ENCODE data around the gene TNRC18.

The TNRC18 gene

GRCh38 chr7:5350174-5350463 lies 73.5 kb downstream of the TNRC18 start:
- TF ChIP-seq, protein P1, sequence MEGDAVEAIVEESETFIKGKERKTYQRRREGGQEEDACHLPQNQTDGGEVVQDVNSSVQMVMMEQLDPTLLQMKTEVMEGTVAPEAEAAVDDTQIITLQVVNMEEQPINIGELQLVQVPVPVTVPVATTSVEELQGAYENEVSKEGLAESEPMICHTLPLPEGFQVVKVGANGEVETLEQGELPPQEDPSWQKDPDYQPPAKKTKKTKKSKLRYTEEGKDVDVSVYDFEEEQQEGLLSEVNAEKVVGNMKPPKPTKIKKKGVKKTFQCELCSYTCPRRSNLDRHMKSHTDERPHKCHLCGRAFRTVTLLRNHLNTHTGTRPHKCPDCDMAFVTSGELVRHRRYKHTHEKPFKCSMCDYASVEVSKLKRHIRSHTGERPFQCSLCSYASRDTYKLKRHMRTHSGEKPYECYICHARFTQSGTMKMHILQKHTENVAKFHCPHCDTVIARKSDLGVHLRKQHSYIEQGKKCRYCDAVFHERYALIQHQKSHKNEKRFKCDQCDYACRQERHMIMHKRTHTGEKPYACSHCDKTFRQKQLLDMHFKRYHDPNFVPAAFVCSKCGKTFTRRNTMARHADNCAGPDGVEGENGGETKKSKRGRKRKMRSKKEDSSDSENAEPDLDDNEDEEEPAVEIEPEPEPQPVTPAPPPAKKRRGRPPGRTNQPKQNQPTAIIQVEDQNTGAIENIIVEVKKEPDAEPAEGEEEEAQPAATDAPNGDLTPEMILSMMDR (IDR thresholded peaks at IDR 0.05; ENCODE audit: borderline replicate concordance, extremely low read depth, low read length, poor library complexity, severe bottlenecking), result no peak
- TF ChIP-seq EZH2 (IDR thresholded peaks at IDR 0.05; ENCODE audit: borderline replicate concordance, low read depth, low read length, severe bottlenecking), result no peak
- no peak overlapping the region for H3K9ac ChIP-seq (ENCODE audit: low read depth, low read length)
- H2AFZ ChIP-seq (ENCODE audit: low read depth, low read length), result no peak overlapping the region
- H3K4me1 ChIP-seq (ENCODE audit: insufficient read depth, low read length), result no peaks in the 10 kb centered on the region
- H3K27ac ChIP-seq (ENCODE audit: low read length), result no peak overlapping the region
- peaks cover 31% of the 10 kb centered on the region for H3K79me2 ChIP-seq (ENCODE audit: insufficient read depth, low read length)
- H4K20me1 ChIP-seq (ENCODE audit: insufficient read depth, low read length), result peaks cover 37% of the 10 kb centered on the region
- DNase-seq (no peak), ATAC-seq (ENCODE audit: insufficient read depth, low read depth) (no peak)
- H3K27me3 ChIP-seq (ENCODE audit: insufficient read depth, low read length, poor library complexity), result no peaks in the 10 kb centered on the region
- H3K9me3 ChIP-seq (ENCODE audit: insufficient read depth, low read length, severe bottlenecking), result peaks cover 4% of the 10 kb centered on the region
- peaks cover 76% of the 10 kb centered on the region for H3K36me3 ChIP-seq (ENCODE audit: insufficient read depth, low read length)
- H3K4me2 ChIP-seq (ENCODE audit: insufficient read depth, low read length), result no peak overlapping the region
- H3K4me3 ChIP-seq (ENCODE audit: low read depth in 1 of 2, low read length in 2 of 2), result no peak overlapping the region

- DNase-seq (no peak), ATAC-seq (ENCODE audit: insufficient read depth, low read depth) (no peak)
- Histone ChIP-seq H3K9me3 (ENCODE audit: insufficient read depth, low read length, severe bottlenecking) (peaks cover 9% of the 10 kb centered on the region), H3K36me3 (ENCODE audit: insufficient read depth, low read length) (peaks cover 76% of the 10 kb centered on the region), H3K79me2 (ENCODE audit: insufficient read depth, low read length) (peaks cover 26% of the 10 kb centered on the region), H3K4me1 (ENCODE audit: insufficient read depth, low read length) (no peaks in the 10 kb centered on the region), H3K27ac (ENCODE audit: low read length) (no peak overlapping the region), H3K9ac (ENCODE audit: low read depth, low read length) (no peak overlapping the region), H3K27me3 (ENCODE audit: insufficient read depth, low read length, poor library complexity) (no peaks in the 10 kb centered on the region), H2AFZ (ENCODE audit: low read depth, low read length) (no peak overlapping the region), H4K20me1 (ENCODE audit: insufficient read depth, low read length) (peaks cover 32% of the 10 kb centered on the region), H3K4me3 (ENCODE audit: low read depth in 1 of 2, low read length in 2 of 2) (no peak overlapping the region), H3K4me2 (ENCODE audit: insufficient read depth, low read length) (no peak overlapping the region)
- TF ChIP-seq, protein P1 (IDR thresholded peaks at IDR 0.05; ENCODE audit: borderline replicate concordance, extremely low read depth, low read length, poor library complexity, severe bottlenecking), result no peak
- no peak for TF ChIP-seq EZH2 (IDR thresholded peaks at IDR 0.05; ENCODE audit: borderline replicate concordance, low read depth, low read length, severe bottlenecking)
Observed at GRCh38 chr7:5349437-5350173, 74.0 kb downstream of the TNRC18 start.

DNA sequence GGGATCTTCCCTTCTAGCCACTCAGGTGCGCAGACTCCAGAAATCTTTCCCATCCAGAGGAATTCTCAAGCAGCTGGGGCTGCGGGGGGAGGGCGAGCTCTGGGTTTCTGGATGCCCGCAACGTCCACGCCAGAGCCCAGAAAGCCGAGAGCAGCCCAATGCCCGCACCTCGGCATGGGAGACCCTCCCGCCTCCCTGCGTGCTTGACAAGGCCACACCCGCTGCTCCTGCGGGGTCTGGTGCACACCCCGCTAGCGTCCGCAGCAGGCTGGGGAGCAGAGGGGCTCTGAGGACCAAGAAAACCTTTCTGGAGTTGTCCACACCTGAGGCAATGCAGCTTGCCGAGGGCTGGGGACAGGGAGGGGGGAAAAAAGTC lies 74.6 kb downstream of the TNRC18 start:
- peaks cover 77% of the 10 kb centered on the region for H3K36me3 ChIP-seq (ENCODE audit: insufficient read depth, low read length)
- H3K9me3 ChIP-seq (ENCODE audit: insufficient read depth, low read length, severe bottlenecking), result peaks cover 15% of the 10 kb centered on the region
- H3K27me3 ChIP-seq (ENCODE audit: insufficient read depth, low read length, poor library complexity), result no peaks in the 10 kb centered on the region
- no peak overlapping the region for H2AFZ ChIP-seq (ENCODE audit: low read depth, low read length)
- no peak overlapping the region for H3K9ac ChIP-seq (ENCODE audit: low read depth, low read length)
- H3K4me1 ChIP-seq (ENCODE audit: insufficient read depth, low read length), result no peaks in the 10 kb centered on the region
- H4K20me1 ChIP-seq (ENCODE audit: insufficient read depth, low read length), result peaks cover 26% of the 10 kb centered on the region
- peaks cover 21% of the 10 kb centered on the region for H3K79me2 ChIP-seq (ENCODE audit: insufficient read depth, low read length)
- ATAC-seq (ENCODE audit: insufficient read depth, low read depth) (no peak), DNase-seq (no peak)
- no peak overlapping the region for H3K4me2 ChIP-seq (ENCODE audit: insufficient read depth, low read length)
- TF ChIP-seq EZH2 (IDR thresholded peaks at IDR 0.05; ENCODE audit: borderline replicate concordance, low read depth, low read length, severe bottlenecking), result no peak
- TF ChIP-seq, protein P1 (IDR thresholded peaks at IDR 0.05; ENCODE audit: borderline replicate concordance, extremely low read depth, low read length, poor library complexity, severe bottlenecking), result no peak
- no peak overlapping the region for H3K27ac ChIP-seq (ENCODE audit: low read length)
- H3K4me3 ChIP-seq (ENCODE audit: low read depth in 1 of 2, low read length in 2 of 2), result no peak overlapping the region

All from DND-41 (cell line).